ENCODE measurements around the gene GMEB2.
A peak's percentile ranks its signal among the peaks of the same experiment; 100 is the strongest.

GMEB2 gene

DNA sequence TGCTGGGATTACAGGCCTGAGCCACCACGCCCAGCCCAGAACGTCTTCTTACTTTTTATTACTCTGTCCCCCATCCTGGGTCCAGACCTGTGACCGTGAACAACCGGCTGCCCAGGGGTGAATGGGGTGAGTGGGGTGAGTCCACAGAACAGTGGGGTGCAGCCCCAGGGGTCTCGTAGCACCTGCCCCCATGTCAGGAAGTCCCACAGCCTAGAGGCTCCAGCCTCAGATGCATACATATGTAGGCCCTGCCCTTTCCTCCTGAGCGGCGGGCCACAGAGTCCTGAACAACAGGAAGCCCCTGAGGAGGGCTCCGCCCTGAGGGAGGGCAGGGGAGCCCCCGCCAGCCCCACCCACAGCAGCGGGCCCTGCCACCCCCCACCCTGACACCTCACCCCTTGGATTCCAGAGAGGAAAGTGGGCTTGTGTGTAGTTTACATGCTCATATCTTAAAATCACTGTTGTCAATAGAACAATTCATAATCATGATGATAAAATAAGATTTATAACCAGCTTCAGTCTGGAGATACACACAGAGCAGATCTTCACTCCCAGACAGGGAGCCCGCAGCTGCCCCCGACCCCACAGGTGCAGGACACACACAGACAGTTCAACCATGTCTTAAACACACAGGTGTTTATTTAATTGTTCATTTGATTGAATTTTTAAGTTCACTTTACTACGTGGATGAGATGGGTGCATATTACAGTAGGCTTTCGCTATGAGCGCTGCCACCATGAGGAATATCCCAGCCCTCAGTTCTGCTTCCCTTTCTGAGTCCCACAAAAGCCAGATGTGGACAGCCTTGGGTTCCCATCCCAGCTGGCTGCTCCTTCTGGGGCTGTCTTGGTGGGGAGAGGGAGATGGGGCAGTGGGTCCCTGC is 12.4 kb upstream of the GMEB2 start:
- Histone ChIP-seq H3K79me1 (ENCODE audit: low read depth, low read length) (no peaks in the 10 kb centered on the region), H3K27me3 (ENCODE audit: control insufficient read depth in 3 of 3, insufficient read depth in 3 of 3, low read depth in 1 of 3, low read length in 3 of 3) (peaks cover 0 to 2% (median 0%) of the 10 kb centered on the region in 3 experiments), H3K4me3 (ENCODE audit: low read length in 2 of 2) (no peak overlapping the region), H4K91ac (ENCODE audit: low read depth, low read length, poor library complexity) (no peak overlapping the region), H3K18ac (ENCODE audit: low read length) (no peak overlapping the region), H4K8ac (ENCODE audit: low read depth, low read length) (no peak overlapping the region), H3K9me3 (replicated peaks in 1 of 2; ENCODE audit: control insufficient read depth in 2 of 2, insufficient read depth in 1 of 2, low read depth in 1 of 2, low read length in 2 of 2) (no peaks in the 10 kb centered on the region), H3K4me1 (ENCODE audit: control insufficient read depth in 2 of 2, insufficient read depth in 1 of 2, low read depth in 1 of 2, low read length in 2 of 2) (peaks cover 4 to 6% of the 10 kb centered on the region in 2 donors), H3K23ac (ENCODE audit: low read depth, low read length, poor library complexity) (peak overlapping the region; percentile 55), H2BK120ac (ENCODE audit: low read depth, low read length) (no peak overlapping the region), H2BK12ac (ENCODE audit: low read length) (no peak overlapping the region), H3K27ac (replicated peaks; ENCODE audit: low read length) (no peak overlapping the region), H2AK5ac (ENCODE audit: low read depth, low read length) (peak overlapping the region; percentile 56), H3K9ac (ENCODE audit: low read depth, low read length, poor library complexity) (no peak overlapping the region), H3K4ac (ENCODE audit: low read length) (no peak overlapping the region), H3K14ac (ENCODE audit: low read length) (no peak overlapping the region), H2BK5ac (ENCODE audit: low read length) (no peak overlapping the region), H3K4me2 (ENCODE audit: insufficient read depth, low read length, poor library complexity, severe bottlenecking) (no peak overlapping the region), H2BK15ac (ENCODE audit: low read length) (no peak overlapping the region), H2AFZ (ENCODE audit: low read length) (no peak overlapping the region), H3K36me3 (replicated peaks in 1 of 2; ENCODE audit: control insufficient read depth in 2 of 2, insufficient read depth in 2 of 2, low read length in 2 of 2) (peaks cover 0 to 8% of the 10 kb centered on the region in 2 donors)
- no CpG with 5 or more reads among the region's 15 CpGs for WGBS, 2 donors (ENCODE audit: extremely low coverage in 2 of 2, insufficient read length in 2 of 2, insufficient replicate concordance in 1 of 2)
- no peak for DNase-seq (ENCODE audit: low spot score)

- Histone ChIP-seq H3K9ac (ENCODE audit: low read depth, low read length, poor library complexity) (no peak overlapping the region), H2BK15ac (ENCODE audit: low read length) (no peak overlapping the region), H3K4ac (ENCODE audit: low read length) (no peak overlapping the region), H3K79me1 (ENCODE audit: low read depth, low read length) (no peaks in the 10 kb centered on the region), H3K4me3 (ENCODE audit: low read length in 2 of 2) (peak overlapping the region in 1 of 2 donors; percentile 61), H2AFZ (ENCODE audit: low read length) (peak overlapping the region; percentile 66), H2BK12ac (ENCODE audit: low read length) (no peak overlapping the region), H3K27me3 (ENCODE audit: control insufficient read depth in 3 of 3, insufficient read depth in 3 of 3, low read depth in 1 of 3, low read length in 3 of 3) (no peaks in the 10 kb centered on the region), H4K8ac (ENCODE audit: low read depth, low read length) (no peak overlapping the region), H3K4me2 (ENCODE audit: insufficient read depth, low read length, poor library complexity, severe bottlenecking) (peak overlapping the region; percentile 22), H3K18ac (ENCODE audit: low read length) (no peak overlapping the region), H3K14ac (ENCODE audit: low read length) (no peak overlapping the region), H3K27ac (replicated peaks; ENCODE audit: low read length) (peak overlapping the region; percentile 7), H2AK5ac (ENCODE audit: low read depth, low read length) (no peak overlapping the region), H3K4me1 (ENCODE audit: control insufficient read depth in 2 of 2, insufficient read depth in 1 of 2, low read depth in 1 of 2, low read length in 2 of 2) (peaks cover 4 to 6% of the 10 kb centered on the region in 2 donors), H2BK5ac (ENCODE audit: low read length) (no peak overlapping the region), H3K9me3 (replicated peaks in 1 of 2; ENCODE audit: control insufficient read depth in 2 of 2, insufficient read depth in 1 of 2, low read depth in 1 of 2, low read length in 2 of 2) (no peaks in the 10 kb centered on the region), H4K91ac (ENCODE audit: low read depth, low read length, poor library complexity) (no peak overlapping the region), H3K36me3 (replicated peaks in 1 of 2; ENCODE audit: control insufficient read depth in 2 of 2, insufficient read depth in 2 of 2, low read length in 2 of 2) (peaks cover 0 to 8% of the 10 kb centered on the region in 2 donors), H2BK120ac (ENCODE audit: low read depth, low read length) (no peak overlapping the region), H3K23ac (ENCODE audit: low read depth, low read length, poor library complexity) (no peak overlapping the region)
- no CpG with 5 or more reads among the region's 19 CpGs for WGBS, 2 donors (ENCODE audit: extremely low coverage in 2 of 2, insufficient read length in 2 of 2, insufficient replicate concordance in 1 of 2)
- DNase-seq (ENCODE audit: low spot score), result no peak
These were observed 10.1 kb upstream of the GMEB2 start for GRCh38 chr20:63636752-63637628.

- H3K36me3 ChIP-seq (replicated peaks in 1 of 2; ENCODE audit: control insufficient read depth in 2 of 2, insufficient read depth in 2 of 2, low read length in 2 of 2), result peaks cover 0 to 8% of the 10 kb centered on the region in 2 donors
- no peak overlapping the region for H2BK12ac ChIP-seq (ENCODE audit: low read length)
- H2BK5ac ChIP-seq (ENCODE audit: low read length), result no peak overlapping the region
- H2BK120ac ChIP-seq (ENCODE audit: low read depth, low read length), result no peak overlapping the region
- no peak overlapping the region for H2AK5ac ChIP-seq (ENCODE audit: low read depth, low read length)
- H3K4me1 ChIP-seq (ENCODE audit: control insufficient read depth in 2 of 2, insufficient read depth in 1 of 2, low read depth in 1 of 2, low read length in 2 of 2), result peaks cover 4 to 6% of the 10 kb centered on the region in 2 donors
- H3K4me2 ChIP-seq (ENCODE audit: insufficient read depth, low read length, poor library complexity, severe bottlenecking), result no peak overlapping the region
- no peak overlapping the region for H3K18ac ChIP-seq (ENCODE audit: low read length)
- DNase-seq (ENCODE audit: low spot score), result no peak
- no peak overlapping the region for H3K27ac ChIP-seq (replicated peaks; ENCODE audit: low read length)
- H3K4ac ChIP-seq (ENCODE audit: low read length), result no peak overlapping the region
- H2BK15ac ChIP-seq (ENCODE audit: low read length), result peak overlapping the region; percentile 54
- no peak overlapping the region for H3K9ac ChIP-seq (ENCODE audit: low read depth, low read length, poor library complexity)
- WGBS, 2 donors (ENCODE audit: extremely low coverage in 2 of 2, insufficient read length in 2 of 2, insufficient replicate concordance in 1 of 2), result no CpG with 5 or more reads among the region's 15 CpGs
- no peak overlapping the region for H4K91ac ChIP-seq (ENCODE audit: low read depth, low read length, poor library complexity)
- H2AFZ ChIP-seq (ENCODE audit: low read length), result no peak overlapping the region
- H3K9me3 ChIP-seq (replicated peaks in 1 of 2; ENCODE audit: control insufficient read depth in 2 of 2, insufficient read depth in 1 of 2, low read depth in 1 of 2, low read length in 2 of 2), result no peaks in the 10 kb centered on the region
- no peaks in the 10 kb centered on the region for H3K79me1 ChIP-seq (ENCODE audit: low read depth, low read length)
- H3K27me3 ChIP-seq (ENCODE audit: control insufficient read depth in 3 of 3, insufficient read depth in 3 of 3, low read depth in 1 of 3, low read length in 3 of 3), result no peaks in the 10 kb centered on the region
- H3K23ac ChIP-seq (ENCODE audit: low read depth, low read length, poor library complexity), result no peak overlapping the region
- H3K4me3 ChIP-seq (ENCODE audit: low read length in 2 of 2), result no peak overlapping the region
- H3K14ac ChIP-seq (ENCODE audit: low read length), result no peak overlapping the region
- no peak overlapping the region for H4K8ac ChIP-seq (ENCODE audit: low read depth, low read length)
These were observed 8.7 kb upstream of the GMEB2 start for GRCh38 chr20:63635431-63636141.

Measured in neuronal stem cell (in vitro differentiated cells).